ENCODE measurements around the gene PTPN9.
"Not testable (repeated sequence)": the region's sequence is repeated elsewhere in the genome, so short reads cannot be mapped to it uniquely, and the experiment has no call there.

PTPN9 gene

DNA sequence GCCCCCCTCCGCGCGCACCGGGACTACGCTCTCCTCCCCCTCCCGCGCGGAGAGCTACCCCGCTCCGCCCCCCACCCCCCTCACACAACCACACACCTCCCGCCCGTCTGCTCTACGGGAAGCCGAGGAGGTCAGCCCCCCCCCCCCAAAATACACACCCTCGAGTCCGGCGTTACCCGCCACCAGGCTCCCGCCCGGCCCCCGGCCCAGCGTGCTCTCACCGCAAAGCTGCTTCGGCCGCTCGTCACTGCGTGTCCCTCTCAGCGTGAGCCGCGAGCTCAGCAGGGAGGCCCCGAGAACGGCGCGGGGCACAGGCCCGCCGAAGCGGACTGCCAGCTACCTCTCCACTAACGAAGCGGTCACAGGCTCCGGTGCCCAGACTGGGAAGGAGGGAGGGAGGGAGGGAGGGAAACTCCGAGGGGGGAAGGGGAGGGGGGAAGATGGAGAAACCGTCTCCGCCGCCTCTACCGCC lies 127.9 kb downstream of the PTPN9 start:
- TF ChIP-seq, protein P1, sequence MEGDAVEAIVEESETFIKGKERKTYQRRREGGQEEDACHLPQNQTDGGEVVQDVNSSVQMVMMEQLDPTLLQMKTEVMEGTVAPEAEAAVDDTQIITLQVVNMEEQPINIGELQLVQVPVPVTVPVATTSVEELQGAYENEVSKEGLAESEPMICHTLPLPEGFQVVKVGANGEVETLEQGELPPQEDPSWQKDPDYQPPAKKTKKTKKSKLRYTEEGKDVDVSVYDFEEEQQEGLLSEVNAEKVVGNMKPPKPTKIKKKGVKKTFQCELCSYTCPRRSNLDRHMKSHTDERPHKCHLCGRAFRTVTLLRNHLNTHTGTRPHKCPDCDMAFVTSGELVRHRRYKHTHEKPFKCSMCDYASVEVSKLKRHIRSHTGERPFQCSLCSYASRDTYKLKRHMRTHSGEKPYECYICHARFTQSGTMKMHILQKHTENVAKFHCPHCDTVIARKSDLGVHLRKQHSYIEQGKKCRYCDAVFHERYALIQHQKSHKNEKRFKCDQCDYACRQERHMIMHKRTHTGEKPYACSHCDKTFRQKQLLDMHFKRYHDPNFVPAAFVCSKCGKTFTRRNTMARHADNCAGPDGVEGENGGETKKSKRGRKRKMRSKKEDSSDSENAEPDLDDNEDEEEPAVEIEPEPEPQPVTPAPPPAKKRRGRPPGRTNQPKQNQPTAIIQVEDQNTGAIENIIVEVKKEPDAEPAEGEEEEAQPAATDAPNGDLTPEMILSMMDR (IDR thresholded peaks at IDR 0.05; ENCODE audit: low read depth, low read length): no peak
- H3K4me3 ChIP-seq (ENCODE audit: low read depth, low read length): peak overlapping the region; percentile 84

- H3K4me3 ChIP-seq (ENCODE audit: low read depth, low read length): peak overlapping the region; percentile 84
- TF ChIP-seq, protein P1 (IDR thresholded peaks at IDR 0.05; ENCODE audit: low read depth, low read length): no peak
These were observed 128.6 kb downstream of the PTPN9 start for GRCh38 chr15:75450307-75451201.

DNA sequence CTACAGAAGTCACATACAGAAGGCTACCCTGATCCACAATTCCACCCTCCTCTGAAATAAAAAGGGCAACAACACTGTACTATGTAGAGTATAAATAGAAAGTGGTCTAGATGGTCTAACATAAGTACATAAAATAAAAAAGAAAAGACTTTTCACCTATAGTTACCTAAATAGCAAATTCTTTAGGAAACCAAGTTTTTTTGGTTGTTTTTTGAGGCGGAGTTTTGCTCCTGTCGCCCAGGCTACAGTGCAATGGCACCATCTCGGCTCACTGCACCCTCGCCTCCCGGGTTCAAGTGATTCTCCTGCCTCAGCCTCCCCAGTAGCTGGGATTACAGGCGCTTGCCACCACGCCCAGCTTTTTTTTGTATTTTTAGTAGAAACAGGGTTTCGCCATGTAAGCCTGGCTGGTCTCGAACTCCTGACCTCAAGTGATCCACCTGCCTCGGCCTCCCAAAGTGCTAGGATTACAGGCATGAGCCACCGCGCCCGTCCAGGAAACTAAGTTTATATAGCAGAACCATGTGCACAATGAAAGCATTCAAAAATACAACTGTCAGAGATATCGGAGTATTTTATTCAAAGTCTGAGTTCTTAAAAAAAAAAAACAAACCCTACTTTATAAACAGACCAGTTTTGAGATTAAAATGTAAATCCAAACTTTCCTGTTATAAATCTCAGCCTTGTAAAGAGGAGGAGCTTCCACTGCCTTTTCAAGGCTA lies 129.4 kb downstream of the PTPN9 start:
- H3K4me3 ChIP-seq (ENCODE audit: low read depth, low read length): peak overlapping the region; percentile 84
- TF ChIP-seq, protein P1 (IDR thresholded peaks at IDR 0.05; ENCODE audit: low read depth, low read length): no peak

- not testable (repeated sequence) for H3K4me3 ChIP-seq (ENCODE audit: low read depth, low read length)
These were observed 130.9 kb downstream of the PTPN9 start for GRCh38 chr15:75448171-75448570.

DNA sequence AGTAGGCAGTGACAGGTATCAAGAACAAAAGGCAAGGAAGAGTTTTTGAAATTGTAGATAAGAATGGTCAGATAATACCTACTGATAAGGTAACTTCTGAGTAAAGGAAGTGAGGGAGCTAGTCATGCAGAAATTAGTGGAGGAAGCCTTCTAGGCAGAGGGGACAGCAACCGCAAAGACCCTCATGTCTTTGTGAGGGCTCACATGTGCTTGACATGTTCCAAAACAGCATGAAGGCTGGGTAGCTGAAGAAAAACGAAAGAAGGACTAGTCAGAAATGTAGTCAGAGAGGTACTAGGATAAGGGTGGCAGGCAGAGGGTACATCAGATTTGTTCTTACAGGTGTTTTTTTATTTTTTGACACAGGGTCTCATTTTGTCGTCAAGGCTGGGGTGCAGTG lies 133.0 kb downstream of the PTPN9 start:
- TF ChIP-seq, protein P1 (IDR thresholded peaks at IDR 0.05; ENCODE audit: low read depth, low read length): no peak
- no peak overlapping the region for H3K4me3 ChIP-seq (ENCODE audit: low read depth, low read length)

GRCh38 chr15:75445324-75445723 lies 133.8 kb downstream of the PTPN9 start:
- not testable (repeated sequence) for H3K4me3 ChIP-seq (ENCODE audit: low read depth, low read length)

GRCh38 chr15:75443972-75444453 lies 135.1 kb downstream of the PTPN9 start:
- H3K4me3 ChIP-seq (ENCODE audit: low read depth, low read length): not testable (repeated sequence)

GRCh38 chr15:75437721-75438120 lies 141.4 kb downstream of the PTPN9 start:
- no peak overlapping the region for H3K4me3 ChIP-seq (ENCODE audit: low read depth, low read length)
- TF ChIP-seq, protein P1 (IDR thresholded peaks at IDR 0.05; ENCODE audit: low read depth, low read length): no peak

Data from WI38 (cell line).